Measurements from ENCODE around the gene SLC37A3.

Gene SLC37A3

GRCh38 chr7:140400381-140400780 is 2.1 kb upstream of the SLC37A3 start:
- Histone ChIP-seq H3K27ac (no peak overlapping the region), H3K4me3 (no peak overlapping the region)
- no peak for DNase-seq (ENCODE audit: low spot score)
- no peak for TF ChIP-seq CTCF (IDR thresholded peaks at IDR 0.05)

- no peak for DNase-seq (ENCODE audit: low spot score)
- peak overlapping the region; percentile 90 for H3K4me3 ChIP-seq
- no peak for TF ChIP-seq CTCF (IDR thresholded peaks at IDR 0.05)
- no peak overlapping the region for H3K27ac ChIP-seq
These were observed 491 bp upstream of the SLC37A3 start for GRCh38 chr7:140398821-140399220.

GRCh38 chr7:140393756-140394306 is 4.5 kb downstream of the SLC37A3 start:
- no peak for DNase-seq (ENCODE audit: low spot score)
- H3K4me3 ChIP-seq: no peak overlapping the region
- H3K27ac ChIP-seq: no peak overlapping the region
- TF ChIP-seq CTCF (IDR thresholded peaks at IDR 0.05): no peak

GRCh38 chr7:140391634-140392033 is 6.7 kb downstream of the SLC37A3 start:
- Histone ChIP-seq H3K4me3 (no peak overlapping the region), H3K27ac (no peak overlapping the region)
- no peak for TF ChIP-seq CTCF (IDR thresholded peaks at IDR 0.05)
- DNase-seq (ENCODE audit: low spot score): no peak

GRCh38 chr7:140390466-140391190 is 7.7 kb downstream of the SLC37A3 start:
- TF ChIP-seq CTCF (IDR thresholded peaks at IDR 0.05): no peak
- Histone ChIP-seq H3K27ac (no peak overlapping the region), H3K4me3 (no peak overlapping the region)
- no peak for DNase-seq (ENCODE audit: low spot score)

GRCh38 chr7:140390034-140390433 is 8.3 kb downstream of the SLC37A3 start:
- no peak for DNase-seq (ENCODE audit: low spot score)
- TF ChIP-seq CTCF (IDR thresholded peaks at IDR 0.05): no peak
- Histone ChIP-seq H3K4me3 (no peak overlapping the region), H3K27ac (no peak overlapping the region)

GRCh38 chr7:140389445-140389844 is 8.9 kb downstream of the SLC37A3 start:
- no peak for DNase-seq (ENCODE audit: low spot score)
- no peak overlapping the region for H3K4me3 ChIP-seq

More at GRCh38 chr7:140389445-140389844, 8.9 kb downstream of the SLC37A3 start:
- TF ChIP-seq CTCF (IDR thresholded peaks at IDR 0.05): no peak
- no peak overlapping the region for H3K27ac ChIP-seq
